ENCODE results near the gene AVPR2. TPM values are rescaled to one million over a fixed set of nuclear protein-coding genes. Genes with fewer than 3 reads are reported as not detected.

The AVPR2 gene
- total and polyA plus RNA-seq, 10 of the 15 experiments (the other 5 are each of a cell fraction or from before 2014, with no cell fraction given) = 0.12 to 0.37 TPM; not detected in 8

- Histone ChIP-seq H4K20me1 (ENCODE audit: control insufficient read depth, insufficient read depth) (no peaks in the 10 kb centered on the region), H3K9ac (ENCODE audit: control insufficient read depth, insufficient read depth, low read length) (no peak overlapping the region), H3K79me2 (ENCODE audit: control insufficient read depth, insufficient read depth, low read length) (no peaks in the 10 kb centered on the region), H3K4me1 (ENCODE audit: control insufficient read depth, insufficient read depth, low read length) (no peaks in the 10 kb centered on the region; the same call in 1 of the 2 replicates), H3K36me3 (ENCODE audit: control insufficient read depth in 2 of 2, insufficient read depth in 2 of 2, low read length in 1 of 2) (no peaks in the 10 kb centered on the region), H2AFZ (ENCODE audit: control insufficient read depth, low read depth, low read length) (no peak overlapping the region), H3K4me3 (no peak overlapping the region), H3K4me2 (ENCODE audit: control insufficient read depth, insufficient read depth) (no peak overlapping the region), H3K27ac (ENCODE audit: control insufficient read depth, insufficient read depth) (no peak overlapping the region), H3K27me3 (replicated peaks in 1 of 2; ENCODE audit: control insufficient read depth in 2 of 2, insufficient read depth in 2 of 2, low read length in 1 of 2) (peaks cover 0 to 2% of the 10 kb centered on the region in 2 experiments; a peak in 2 of 4 replicates), H3K9me3 (replicated peaks; ENCODE audit: control insufficient read depth, insufficient read depth, low read length) (no peaks in the 10 kb centered on the region; the same call in 2 of the 3 replicates)
- FAIRE-seq = no peak
- DNase-seq (ENCODE audit: low read depth, low spot score) = no peak
- no peak for TF ChIP-seq RUNX3 (IDR thresholded peaks at IDR 0.05; ENCODE audit: low read length)
- no peak for TF ChIP-seq EZH2 (IDR thresholded peaks at IDR 0.05; ENCODE audit: borderline replicate concordance, control insufficient read depth, low read depth, low read length)
- no peak for TF ChIP-seq ETV6 (conservative IDR thresholded peaks at IDR 0.05 in 1 of 2, IDR thresholded peaks at IDR 0.05 in 1 of 2; ENCODE audit: borderline replicate concordance in 1 of 2, low read depth in 1 of 2)
- TF ChIP-seq SIN3A (IDR thresholded peaks at IDR 0.05; ENCODE audit: low read depth, low read length) = no peak
- no peak for TF ChIP-seq NFIC (IDR thresholded peaks at IDR 0.05; ENCODE audit: low read depth, low read length)
- TF ChIP-seq RAD21 (IDR thresholded peaks at IDR 0.05; ENCODE audit: insufficient read depth, low read depth, low read length) = no peak
- no peak for TF ChIP-seq DPF2 (IDR thresholded peaks at IDR 0.05)
- TF ChIP-seq MEF2B (IDR thresholded peaks at IDR 0.05; ENCODE audit: partially characterized antibody, poor library complexity, severe bottlenecking) = no peak
- TF ChIP-seq CHD1 (IDR thresholded peaks at IDR 0.05; ENCODE audit: low read depth, low read length) = no peak
- TF ChIP-seq, protein P1, sequence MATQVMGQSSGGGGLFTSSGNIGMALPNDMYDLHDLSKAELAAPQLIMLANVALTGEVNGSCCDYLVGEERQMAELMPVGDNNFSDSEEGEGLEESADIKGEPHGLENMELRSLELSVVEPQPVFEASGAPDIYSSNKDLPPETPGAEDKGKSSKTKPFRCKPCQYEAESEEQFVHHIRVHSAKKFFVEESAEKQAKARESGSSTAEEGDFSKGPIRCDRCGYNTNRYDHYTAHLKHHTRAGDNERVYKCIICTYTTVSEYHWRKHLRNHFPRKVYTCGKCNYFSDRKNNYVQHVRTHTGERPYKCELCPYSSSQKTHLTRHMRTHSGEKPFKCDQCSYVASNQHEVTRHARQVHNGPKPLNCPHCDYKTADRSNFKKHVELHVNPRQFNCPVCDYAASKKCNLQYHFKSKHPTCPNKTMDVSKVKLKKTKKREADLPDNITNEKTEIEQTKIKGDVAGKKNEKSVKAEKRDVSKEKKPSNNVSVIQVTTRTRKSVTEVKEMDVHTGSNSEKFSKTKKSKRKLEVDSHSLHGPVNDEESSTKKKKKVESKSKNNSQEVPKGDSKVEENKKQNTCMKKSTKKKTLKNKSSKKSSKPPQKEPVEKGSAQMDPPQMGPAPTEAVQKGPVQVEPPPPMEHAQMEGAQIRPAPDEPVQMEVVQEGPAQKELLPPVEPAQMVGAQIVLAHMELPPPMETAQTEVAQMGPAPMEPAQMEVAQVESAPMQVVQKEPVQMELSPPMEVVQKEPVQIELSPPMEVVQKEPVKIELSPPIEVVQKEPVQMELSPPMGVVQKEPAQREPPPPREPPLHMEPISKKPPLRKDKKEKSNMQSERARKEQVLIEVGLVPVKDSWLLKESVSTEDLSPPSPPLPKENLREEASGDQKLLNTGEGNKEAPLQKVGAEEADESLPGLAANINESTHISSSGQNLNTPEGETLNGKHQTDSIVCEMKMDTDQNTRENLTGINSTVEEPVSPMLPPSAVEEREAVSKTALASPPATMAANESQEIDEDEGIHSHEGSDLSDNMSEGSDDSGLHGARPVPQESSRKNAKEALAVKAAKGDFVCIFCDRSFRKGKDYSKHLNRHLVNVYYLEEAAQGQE (IDR thresholded peaks at IDR 0.05; ENCODE audit: low read depth, low read length) = no peak
- no peak for TF ChIP-seq STAT1 (conservative IDR thresholded peaks at IDR 0.05)
- ChIA-PET POLR2A (interaction anchor here (1.1 to 1.9 kb wide), 3 partner anchors 47 to 214 kb away, joined by 3 to 5 read pairs (median 5); no protein-coding TSS in a partner anchor), CTCF (interaction anchor here (0.8 to 1.7 kb wide), 2 partner anchors 18 to 47 kb away, joined by 3 to 11 read pairs; partner anchors contain the start of gene ARHGAP4), SMC1A (ENCODE audit: uncharacterized antibody, unreplicated experiment) (interaction anchor here (0.6 kb wide), 1 partner anchor 29 kb away, joined by 3 read pairs; no protein-coding TSS in a partner anchor), RAD21 (ENCODE audit: unreplicated experiment) (interaction anchor here (0.6 to 0.7 kb wide), 2 partner anchors 83 to 189 kb away, joined by 3 read pairs; partner anchors contain the start of genes IDH3G and SSR4)
- intact Hi-C loops (cut with micrococcal nuclease; ENCODE audit: unreplicated experiment) (no loop called here), in situ Hi-C loops (cut with MboI) (no loop called here)
- BruUV-seq (replicated peaks) = no TSS peak
- no peak for ATAC-seq
- 31% methylated on average over 8 of the region's 8 CpGs for WGBS (ENCODE audit: insufficient coverage, insufficient replicate concordance, low lambda C conversion rate, missing lambda C conversion rate)
Measured at GRCh38 chrX:153877571-153878261, 26.8 kb upstream of the AVPR2 start.
